ENCODE measurements around the gene TINAG.

GRCh38 chr6:54361734-54362133, 53.5 kb downstream of the TINAG start:
- TF ChIP-seq CTCF (tag by site-specific recombination; IDR thresholded peaks at IDR 0.05): no peak
- TF ChIP-seq ZNF114 (tag by site-specific recombination; IDR thresholded peaks at IDR 0.05): no peak
- TF ChIP-seq ZNF19 (tag by site-specific recombination; IDR thresholded peaks at IDR 0.05; ENCODE audit: low read depth): no peak
- TF ChIP-seq ZBTB20 (tag by site-specific recombination; IDR thresholded peaks at IDR 0.05): no peak
- TF ChIP-seq ZSCAN23 (tag by site-specific recombination; IDR thresholded peaks at IDR 0.05): no peak
- no peak for TF ChIP-seq ZNF514 (tag by site-specific recombination; IDR thresholded peaks at IDR 0.05)
- TF ChIP-seq ZNF623 (tag by site-specific recombination; IDR thresholded peaks at IDR 0.05): no peak
- no peak for TF ChIP-seq ZNF423 (tag by site-specific recombination; IDR thresholded peaks at IDR 0.05)
- TF ChIP-seq YY1 (tag by site-specific recombination; IDR thresholded peaks at IDR 0.05): no peak

All from HEK293 (cell line).